Fibroblast of gingiva (primary cell): ENCODE measurements around the gene FSIP1.

Source experiments
- DNase-seq: peaks from one replicate; pipeline ENCODE4 v3.0.0-alpha.2; 2011; ENCODE audit warnings: low read depth

Gene FSIP1

DNA sequence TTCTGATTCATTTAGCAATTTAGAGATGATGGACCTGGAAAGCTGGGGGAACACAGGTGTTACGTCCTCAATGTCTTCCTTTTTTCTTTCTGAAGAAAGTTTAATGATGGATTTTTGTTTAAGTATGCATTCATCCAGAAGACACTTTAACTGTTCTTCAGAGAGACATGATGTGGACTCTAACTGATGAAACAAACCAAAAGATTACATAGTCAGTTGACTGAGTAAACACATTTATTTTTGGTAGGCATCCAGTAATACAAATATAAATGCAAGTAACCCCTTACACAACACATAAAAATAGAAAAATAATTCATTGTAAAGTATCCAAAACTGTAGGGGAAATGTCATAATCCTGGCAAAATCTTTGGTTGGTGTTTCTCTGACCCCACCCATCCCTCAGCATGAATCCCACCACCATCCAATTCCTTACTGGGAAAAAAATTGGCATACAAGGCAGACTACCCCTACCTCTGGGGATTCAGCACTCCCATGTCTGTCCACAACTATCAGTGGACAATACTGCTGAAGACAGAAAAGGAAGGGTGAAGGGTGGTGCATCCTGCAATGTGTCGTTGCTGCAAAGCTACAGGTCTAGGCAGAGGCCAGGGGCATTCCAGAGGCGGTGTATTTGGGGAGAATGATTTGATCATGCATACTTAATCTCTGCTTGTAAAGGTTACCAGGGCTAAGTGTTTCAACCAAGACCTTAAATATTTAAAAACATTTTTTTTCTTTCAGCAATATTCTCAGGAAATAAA is 164.4 kb downstream of the FSIP1 start:
- peak; percentile 69 for DNase-seq

DNA sequence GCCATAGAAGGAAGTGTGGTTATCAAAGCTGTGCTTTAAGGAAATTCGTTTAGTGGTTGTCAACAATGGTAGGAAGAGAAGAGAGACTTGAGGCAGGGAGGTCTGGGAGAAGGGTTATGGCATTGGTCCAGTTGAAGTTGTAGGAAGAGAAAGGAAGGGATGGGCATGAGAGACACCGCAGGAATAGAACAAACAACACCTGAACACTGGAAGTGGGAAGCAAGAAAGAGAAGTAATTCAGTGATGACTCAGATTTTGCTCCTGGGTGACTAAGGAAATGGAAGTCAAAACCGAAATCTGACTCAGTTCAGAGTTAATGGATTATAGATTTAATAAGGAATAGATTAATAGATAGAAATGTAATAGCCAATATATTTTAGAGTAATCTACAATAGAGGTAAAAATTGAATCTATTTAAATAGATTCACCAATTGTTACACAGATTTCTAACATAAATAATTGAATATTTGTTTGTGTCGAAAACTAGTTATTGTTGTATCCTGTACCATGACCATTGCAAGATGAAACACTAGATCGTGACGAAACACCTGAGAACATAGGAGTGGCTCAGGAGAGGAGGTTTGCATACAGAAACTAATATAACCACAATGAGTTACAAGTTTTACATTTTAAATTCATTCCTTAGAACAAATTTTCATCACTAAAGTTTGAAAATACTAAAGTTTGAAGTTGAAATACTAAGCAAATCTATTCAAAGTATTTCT is 165.7 kb downstream of the FSIP1 start:
- no peak for DNase-seq

DNA sequence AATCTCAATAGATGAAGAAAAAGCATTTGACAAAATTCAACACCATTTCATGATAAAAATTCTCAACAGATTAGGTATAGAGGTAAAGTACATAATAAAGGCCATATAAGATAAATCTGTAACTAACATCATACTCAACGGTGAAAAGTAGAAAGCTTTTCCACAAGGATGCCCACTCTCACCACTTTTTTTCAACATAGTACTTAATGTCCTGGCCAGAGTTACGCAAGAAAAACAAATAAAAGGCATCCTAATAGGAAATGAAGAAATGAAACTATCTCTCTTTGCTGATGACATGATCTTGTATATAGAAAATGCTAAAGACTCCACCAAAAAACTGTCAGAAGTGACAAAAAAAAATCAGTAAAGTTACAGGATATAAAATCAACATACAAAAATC is 168.8 kb downstream of the FSIP1 start:
- no peak for DNase-seq

DNA sequence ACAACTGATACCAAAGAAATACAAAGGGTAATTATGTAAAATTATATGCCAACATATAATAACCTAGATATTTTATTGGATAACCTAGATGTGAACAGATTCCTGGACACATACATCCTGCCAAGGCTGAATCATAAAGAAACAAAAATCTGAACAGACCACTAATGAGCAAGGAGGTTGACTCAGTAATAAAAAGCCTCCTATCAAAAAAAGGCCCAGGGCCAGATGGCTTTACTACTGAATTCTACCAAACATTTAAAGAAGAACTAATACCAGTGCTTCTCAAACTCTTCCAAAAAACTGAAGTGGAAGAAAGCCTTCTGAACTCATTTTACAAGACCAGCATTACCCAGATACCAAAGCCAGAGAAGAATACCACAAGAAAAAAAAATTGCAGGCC is 169.4 kb downstream of the FSIP1 start:
- no peak for DNase-seq

DNA sequence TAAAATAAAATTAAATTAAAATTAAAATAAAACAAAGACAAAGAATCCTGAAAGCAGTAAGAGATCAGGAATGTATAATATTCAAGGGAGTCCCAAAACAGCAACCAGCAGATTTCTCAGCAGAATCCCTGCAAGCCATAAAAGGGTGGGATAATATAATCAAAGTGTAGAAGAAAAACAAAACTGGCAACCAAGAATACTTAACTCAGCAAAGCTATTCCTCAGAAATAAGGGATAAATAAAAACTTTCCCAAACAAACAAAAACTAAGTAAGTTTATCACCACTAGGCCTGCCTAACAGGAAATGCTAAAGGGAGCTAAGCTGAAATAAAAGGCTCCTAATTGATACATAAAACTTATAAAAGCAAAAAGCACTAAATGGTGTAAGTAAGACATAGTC is 172.0 kb downstream of the FSIP1 start:
- no peak for DNase-seq

GRCh38 chr15:39609166-39609916 is 173.3 kb downstream of the FSIP1 start:
- DNase-seq: no peak

- DNase-seq: no peak
These were observed 174.2 kb downstream of the FSIP1 start for GRCh38 chr15:39608185-39609139.

DNA sequence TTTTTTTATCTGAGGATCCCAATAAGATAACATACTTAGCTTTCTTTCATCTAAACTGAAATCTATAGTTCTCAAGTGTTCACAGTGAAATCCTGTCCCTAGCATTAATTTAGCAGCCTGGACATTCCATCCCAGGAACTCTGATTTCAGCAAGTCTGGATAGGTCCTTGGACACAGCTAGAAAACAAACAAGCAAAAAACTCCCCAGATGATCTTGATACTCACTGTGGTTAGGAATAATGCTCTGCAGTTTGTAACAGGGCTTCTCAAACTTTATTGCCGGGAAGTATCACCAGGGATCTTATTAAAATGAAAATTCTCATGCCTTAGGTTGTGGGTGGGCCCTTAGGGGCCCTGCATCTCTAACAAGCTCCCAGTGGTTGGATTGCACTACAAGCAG is 177.5 kb downstream of the FSIP1 start:
- no peak for DNase-seq

DNA sequence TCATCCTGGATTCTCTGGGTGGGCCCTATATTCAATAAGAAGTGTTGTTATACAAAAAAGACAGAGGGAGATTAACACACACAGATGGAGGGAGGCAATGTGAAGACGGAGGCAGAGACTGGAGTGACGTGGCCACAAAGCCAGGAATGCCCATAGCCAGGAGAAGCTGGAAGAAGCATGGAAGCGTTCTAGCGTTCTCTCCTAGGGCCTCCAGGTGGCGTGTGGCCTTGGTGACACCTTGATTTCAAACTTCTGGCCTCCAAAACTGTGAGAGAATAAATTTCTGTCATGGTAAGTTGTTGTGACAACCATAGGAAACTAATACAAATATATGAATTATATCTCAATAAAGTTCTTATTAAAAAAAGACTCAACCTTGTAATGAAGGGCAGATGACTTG is 180.5 kb downstream of the FSIP1 start:
- no peak for DNase-seq

GRCh38 chr15:39599871-39600270 is 182.8 kb downstream of the FSIP1 start:
- DNase-seq: peak; percentile 62

DNA sequence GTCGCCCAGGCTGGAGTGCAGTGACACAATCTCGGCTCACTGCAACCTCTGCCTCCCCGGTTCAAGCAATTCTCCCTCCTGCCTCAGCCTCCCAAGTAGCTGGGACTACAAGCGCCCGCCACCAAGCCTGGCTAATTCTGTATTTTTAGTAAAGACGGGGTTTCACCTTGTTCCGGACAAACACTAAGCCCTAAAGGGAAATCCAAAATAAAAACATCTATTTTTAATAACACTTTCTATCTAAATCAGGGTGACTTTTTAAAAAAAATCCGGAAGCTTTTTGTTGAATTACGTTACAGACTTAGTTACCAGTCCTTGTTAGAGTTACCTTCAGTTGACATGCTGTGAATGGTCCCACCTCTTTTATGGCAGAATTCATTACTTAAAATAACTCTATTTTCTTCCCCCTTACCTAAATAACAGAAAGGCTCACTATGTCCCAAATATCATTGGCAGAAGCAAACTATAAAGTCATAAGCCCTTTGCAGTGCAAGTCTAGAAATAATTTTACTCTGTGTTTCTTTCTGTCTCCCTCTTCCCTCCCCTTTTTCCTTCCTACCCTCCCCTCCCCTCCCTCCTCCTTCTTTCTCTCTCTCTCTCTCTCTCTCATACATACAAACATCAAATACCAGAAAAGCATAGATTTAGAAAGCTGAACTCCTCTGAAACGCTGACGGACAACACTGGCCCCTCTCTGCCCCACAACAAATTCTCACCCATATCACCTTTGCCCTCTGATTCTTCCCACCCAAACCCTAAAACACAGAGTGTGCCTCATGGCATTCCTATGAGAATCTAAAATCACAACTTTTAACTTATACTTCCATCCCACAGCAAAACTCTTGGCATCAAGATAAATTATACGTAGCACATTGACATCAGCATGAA is 183.4 kb downstream of the FSIP1 start:
- DNase-seq: peak; percentile 75

- DNase-seq: peak; percentile 85
These were observed 184.3 kb downstream of the FSIP1 start for GRCh38 chr15:39598186-39598850.

DNA sequence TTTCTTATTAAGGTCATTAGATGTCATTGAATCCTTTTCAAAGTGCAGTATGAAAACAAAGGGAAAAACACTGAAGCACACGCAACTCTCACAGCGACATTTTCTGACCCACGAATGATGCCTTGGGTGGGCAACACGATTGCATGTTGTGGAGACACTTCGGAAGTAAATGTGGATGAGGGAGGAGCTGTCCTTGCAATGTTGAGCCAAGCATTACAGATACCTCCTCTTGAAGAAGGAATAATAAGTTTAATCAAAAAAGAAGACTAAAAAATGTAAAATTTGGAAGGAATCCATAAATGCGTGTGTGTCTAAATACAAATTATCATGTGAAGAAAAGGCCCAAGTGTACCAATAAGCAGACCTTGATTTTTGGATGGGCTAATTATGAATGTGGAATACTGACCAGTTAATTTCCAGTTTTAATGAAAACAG is 184.9 kb downstream of the FSIP1 start:
- peak; percentile 95 for DNase-seq

- DNase-seq: no peak
These were observed 185.3 kb downstream of the FSIP1 start for GRCh38 chr15:39597336-39597735.

DNA sequence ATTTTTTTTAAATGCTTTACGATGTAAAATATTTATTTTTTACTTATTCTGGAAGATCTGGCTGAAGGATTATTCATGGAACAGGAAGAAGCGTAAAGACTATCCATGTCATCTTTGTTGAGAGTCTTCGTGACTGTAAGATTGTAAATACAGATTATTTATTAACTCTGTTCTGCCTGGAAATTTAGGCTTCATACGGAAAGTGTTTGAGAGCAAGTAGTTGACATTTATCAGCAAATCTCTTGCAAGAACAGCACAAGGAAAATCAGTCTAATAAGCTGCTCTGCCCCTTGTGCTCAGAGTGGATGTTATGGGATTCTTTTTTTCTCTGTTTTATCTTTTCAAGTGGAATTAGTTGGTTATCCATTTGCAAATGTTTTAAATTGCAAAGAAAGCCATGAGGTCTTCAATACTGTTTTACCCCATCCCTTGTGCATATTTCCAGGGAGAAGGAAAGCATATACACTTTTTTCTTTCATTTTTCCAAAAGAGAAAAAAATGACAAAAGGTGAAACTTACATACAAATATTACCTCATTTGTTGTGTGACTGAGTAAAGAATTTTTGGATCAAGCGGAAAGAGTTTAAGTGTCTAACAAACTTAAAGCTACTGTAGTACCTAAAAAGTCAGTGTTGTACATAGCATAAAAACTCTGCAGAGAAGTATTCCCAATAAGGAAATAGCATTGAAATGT is 186.1 kb downstream of the FSIP1 start:
- peak; percentile 79 for DNase-seq

DNA sequence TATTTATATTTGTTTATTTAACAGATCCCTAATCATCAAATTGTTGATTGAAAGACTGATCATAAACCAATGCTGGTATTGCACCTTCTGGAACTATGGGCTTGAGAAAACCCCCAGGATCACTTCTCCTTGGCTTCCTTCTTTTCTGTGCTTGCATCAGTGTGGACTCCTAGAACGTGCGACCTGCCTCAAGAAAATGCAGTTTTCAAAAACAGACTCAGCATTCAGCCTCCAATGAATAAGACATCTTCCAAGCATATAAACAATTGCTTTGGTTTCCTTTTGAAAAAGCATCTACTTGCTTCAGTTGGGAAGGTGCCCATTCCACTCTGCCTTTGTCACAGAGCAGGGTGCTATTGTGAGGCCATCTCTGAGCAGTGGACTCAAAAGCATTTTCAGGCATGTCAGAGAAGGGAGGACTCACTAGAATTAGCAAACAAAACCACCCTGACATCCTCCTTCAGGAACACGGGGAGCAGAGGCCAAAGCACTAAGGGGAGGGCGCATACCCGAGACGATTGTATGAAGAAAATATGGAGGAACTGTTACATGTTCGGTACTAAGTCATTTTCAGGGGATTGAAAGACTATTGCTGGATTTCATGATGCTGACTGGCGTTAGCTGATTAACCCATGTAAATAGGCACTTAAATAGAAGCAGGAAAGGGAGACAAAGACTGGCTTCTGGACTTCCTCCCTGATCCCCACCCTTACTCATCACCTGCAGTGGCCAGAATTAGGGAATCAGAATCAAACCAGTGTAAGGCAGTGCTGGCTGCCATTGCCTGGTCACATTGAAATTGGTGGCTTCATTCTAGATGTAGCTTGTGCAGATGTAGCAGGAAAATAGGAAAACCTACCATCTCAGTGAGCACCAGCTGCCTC is 187.1 kb downstream of the FSIP1 start:
- DNase-seq: peak; percentile 78

- peak; percentile 53 for DNase-seq
These were observed 187.9 kb downstream of the FSIP1 start for GRCh38 chr15:39594446-39595337.
